Left lung (tissue), 10 donors: Measurements from ENCODE around the gene EDEM1. TPM values are rescaled to one million over a fixed set of nuclear protein-coding genes. Genes with fewer than 3 reads are reported as not detected.

Experiments
- ATAC-seq: fragments of 200-7000 bp; cut with Tn5 transposase; one replicate; pipeline ENCODE4 v1.9.1; 2020; ENCODE audit warnings: moderate library complexity
- DNase-seq, 4 donors: peaks; one replicate each; pipeline ENCODE4 v3.0.0-alpha.2; 2013 to 2020
- H3K27ac ChIP-seq, 2 donors: fragments of 200-600 bp; sonication (generic) in 1 of 2; one replicate each; pipeline versions ENCODE4 v1.5.0 to v1.8.0; 2020 to 2021
- H3K27me3 ChIP-seq, 2 donors: fragments of 200-600 bp; sonication (generic) in 1 of 2; one replicate each; pipeline versions ENCODE4 v1.5.0 to v1.8.0; 2020 to 2021
- H3K36me3 ChIP-seq, 2 donors: fragments of 200-600 bp; sonication (generic) in 1 of 2; one replicate each; pipeline versions ENCODE4 v1.5.0 to v1.8.0; 2020 to 2021
- H3K4me1 ChIP-seq, 2 donors: fragments of 200-600 bp; one replicate each; pipeline ENCODE4 v1.8.0; 2021
- H3K4me3 ChIP-seq, 2 donors: fragments of 200-600 bp; sonication (generic) in 1 of 2; one replicate each; pipeline versions ENCODE4 v1.5.0 to v1.8.0; 2020 to 2021; ENCODE audit warnings: mild to moderate bottlenecking in 1 of 2
- H3K9me3 ChIP-seq, 2 donors: fragments of 200-600 bp; sonication (generic) in 1 of 2; one replicate each; pipeline versions ENCODE4 v1.5.0 to v1.8.0; 2020 to 2021
- CTCF ChIP-seq, 2 donors: fragments of 200-600 bp; sonication (generic) in 1 of 2; IDR thresholded peaks; one replicate each; pipeline versions ENCODE4 v1.5.0 to v1.8.0; 2021; ENCODE audit warnings: antibody characterized with exemption in 2 of 2
- intact Hi-C, 2 donors: fragments of 100-400 bp; cut with DNase I; formaldehyde crosslinking; loops; one replicate each; pipeline versions ENCODE4 v1.11.2 to v1.14.2; 2022
- microRNA-seq, 2 donors: library from miRNA; unstranded; fragments of <30 nt; microRNA quantifications; one replicate each; pipeline ENCODE4, GENCODE V29; 2019
- polyA plus RNA-seq, 6 donors: library from polyadenylated mRNA; unstranded; fragments of 120-200 nt; gene quantifications; one replicate each; pipeline ENCODE4 v1.2.1, GENCODE V29; 2013; ENCODE audit not compliant: insufficient read length in 6 of 6
- total RNA-seq, 2 donors: library from RNA; stranded (reverse); fragmentation: NEBNext Ultra II Directional; extraction: Animal tissue kit (Norgen Biotek cat#: 25700); gene quantifications; one replicate each; pipeline ENCODE4 v1.2.1, GENCODE V29; 2021
- donor health status: DM: no; HTN: yes; CAD: no.
- donor health status: DM: no; HTN: no; CAD: no.

EDEM1 gene
- total and polyA plus RNA-seq, 8 donors = 24.1 to 104 (median 28.3) TPM

DNA sequence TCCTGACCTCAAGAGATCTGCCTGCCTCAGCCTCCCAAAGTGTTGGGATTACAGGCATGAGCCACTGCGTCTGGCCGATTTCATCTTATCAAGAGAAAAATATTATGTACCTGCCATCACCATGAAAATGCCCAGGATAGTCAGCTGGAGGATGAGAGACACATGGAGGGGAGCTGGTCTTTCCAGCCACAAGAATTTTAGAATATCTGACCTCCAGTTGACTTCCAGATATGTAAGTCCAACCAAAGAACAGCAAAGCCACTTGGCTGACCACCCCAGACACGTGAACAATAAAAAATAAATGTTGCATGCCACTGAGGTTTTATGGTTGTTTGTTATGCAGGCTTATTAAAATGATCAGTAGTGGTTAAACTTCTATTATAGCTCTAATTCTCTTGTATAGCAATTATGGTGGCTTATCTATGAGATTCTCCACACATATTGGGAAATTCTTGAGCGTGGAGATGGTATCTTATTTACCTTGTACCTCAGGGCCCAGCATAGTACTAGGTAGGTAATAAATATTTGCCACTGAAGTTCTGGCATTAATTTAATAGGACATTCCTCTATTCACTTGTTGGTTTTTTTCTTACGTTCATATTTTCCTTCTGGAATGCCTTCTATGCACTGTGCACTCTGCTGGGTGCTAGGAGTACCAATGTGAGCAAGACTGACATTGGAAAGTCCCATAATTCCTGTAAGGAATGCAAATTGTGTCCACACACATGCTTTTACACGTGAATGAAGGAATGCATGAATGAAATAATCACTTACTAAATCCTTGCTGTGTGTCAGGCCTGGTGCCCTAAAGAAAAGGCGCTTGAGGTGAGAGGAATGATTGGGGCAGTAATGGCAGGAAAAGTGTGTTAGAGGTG lies 77.6 kb downstream of the EDEM1 start:
- Histone ChIP-seq H3K4me3 (no peak overlapping the region), H3K9me3 (no peaks in the 10 kb centered on the region), H3K27me3 (no peaks in the 10 kb centered on the region), H3K27ac (no peak overlapping the region), H3K36me3 (no peaks in the 10 kb centered on the region), H3K4me1 (no peaks in the 10 kb centered on the region)
- DNase-seq (no peak), ATAC-seq (no peak)
- TF ChIP-seq CTCF (IDR thresholded peaks at IDR 0.05) = no peak
- intact Hi-C loops = no loop called here

- H3K4me1 ChIP-seq = no peaks in the 10 kb centered on the region
- ATAC-seq (no peak), DNase-seq (no peak)
- no peak overlapping the region for H3K4me3 ChIP-seq
- TF ChIP-seq CTCF (IDR thresholded peaks at IDR 0.05) = no peak
- no peaks in the 10 kb centered on the region for H3K9me3 ChIP-seq
- H3K27ac ChIP-seq = no peak overlapping the region
- H3K36me3 ChIP-seq = no peaks in the 10 kb centered on the region
- intact Hi-C loops = no loop called here
- H3K27me3 ChIP-seq = no peaks in the 10 kb centered on the region
Measured at GRCh38 chr3:5267252-5267651, 79.7 kb downstream of the EDEM1 start.

DNA sequence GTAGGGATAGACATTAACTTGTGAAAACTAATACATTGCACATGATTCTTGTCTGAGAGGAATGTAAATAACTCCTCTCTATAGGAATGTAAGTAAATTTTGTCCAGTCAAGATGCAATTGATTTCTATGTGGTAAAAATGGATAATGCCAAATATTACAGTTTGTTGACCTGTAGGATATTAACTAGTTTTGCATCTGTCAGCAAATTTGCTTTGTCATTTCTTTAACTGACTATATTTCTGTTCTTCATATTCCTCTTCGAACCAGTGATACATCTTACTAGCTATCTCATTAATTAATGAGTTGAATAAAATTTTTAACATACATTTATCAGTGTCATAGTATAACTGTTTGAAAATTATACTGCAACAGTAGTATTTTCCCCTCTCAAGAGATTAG lies 80.4 kb downstream of the EDEM1 start:
- no peaks in the 10 kb centered on the region for H3K27me3 ChIP-seq
- intact Hi-C loops = no loop called here
- no peaks in the 10 kb centered on the region for H3K4me1 ChIP-seq
- ATAC-seq = no peak
- no peak overlapping the region for H3K27ac ChIP-seq
- no peak for DNase-seq
- no peaks in the 10 kb centered on the region for H3K36me3 ChIP-seq
- no peaks in the 10 kb centered on the region for H3K9me3 ChIP-seq
- no peak for TF ChIP-seq CTCF (IDR thresholded peaks at IDR 0.05)
- no peak overlapping the region for H3K4me3 ChIP-seq

Small RNAs within 50 kb of the gene (microRNA-seq; reads per million reads assigned to microRNA genes)
- gene MIR4790 = 0 reads per million in 2 donors

Other genes starting within 250 kb of the EDEM1 start
- gene BHLHE40, start 208.3 kb upstream of the EDEM1 start, total RNA-seq = 10 to 100 TPM; 76.5 to 97.5 TPM
- gene BHLHE40, start 208.3 kb upstream of the EDEM1 start, polyA plus RNA-seq = 10 to 100 TPM; 17.9 to 35.9 (median 20.7) TPM
- gene ARL8B, start 65.4 kb upstream of the EDEM1 start, total RNA-seq = 10 to 100 TPM; 81.0 to 93.9 TPM
- gene ARL8B, start 65.4 kb upstream of the EDEM1 start, polyA plus RNA-seq = 10 to 100 TPM; 60.3 to 72.0 (median 67.6) TPM